ENCODE results near the gene GABRD. TPM values are rescaled to one million over a fixed set of nuclear protein-coding genes. Genes with fewer than 3 reads are reported as not detected.

Gene GABRD
- total and polyA plus RNA-seq, 2 donors from 2014 or later, result 0.63 to 1.1 TPM

GRCh38 chr1:2059290-2059953 lies 40.3 kb downstream of the GABRD start:
- Histone ChIP-seq H3K9me3 (ENCODE audit: control insufficient read depth in 2 of 3, insufficient read depth in 1 of 3, low read length in 3 of 3) (no peaks in the 10 kb centered on the region), H3K27me3 (ENCODE audit: control insufficient read depth, insufficient read depth, low read length) (no peaks in the 10 kb centered on the region), H3K27ac (ENCODE audit: low read depth in 2 of 2, low read length in 2 of 2) (no peak overlapping the region), H3K4me3 (ENCODE audit: low read length in 3 of 3) (no peak overlapping the region), H3K9ac (ENCODE audit: low read length in 3 of 3) (no peak overlapping the region), H3K36me3 (ENCODE audit: control insufficient read depth in 2 of 3, insufficient read depth in 3 of 3, low read length in 3 of 3) (peaks cover 0 to 10% (median 0%) of the 10 kb centered on the region in 3 donors), H3K4me1 (ENCODE audit: control insufficient read depth in 2 of 3, insufficient read depth in 2 of 3, low read depth in 1 of 3, low read length in 3 of 3) (no peaks in the 10 kb centered on the region)
- no peak for DNase-seq
- intact Hi-C loops (cut with DNase I), result no loop called here
- no peak for FAIRE-seq
- TF ChIP-seq CTCF (IDR thresholded peaks at IDR 0.05; ENCODE audit: borderline replicate concordance, extremely low read depth, insufficient read depth), result no peak

GRCh38 chr1:2060072-2060471 lies 40.9 kb downstream of the GABRD start:
- FAIRE-seq, result no peak
- H3K4me1 ChIP-seq (ENCODE audit: control insufficient read depth in 2 of 3, insufficient read depth in 2 of 3, low read depth in 1 of 3, low read length in 3 of 3), result no peaks in the 10 kb centered on the region
- TF ChIP-seq CTCF (IDR thresholded peaks at IDR 0.05; ENCODE audit: borderline replicate concordance, extremely low read depth, insufficient read depth), result no peak
- no peaks in the 10 kb centered on the region for H3K27me3 ChIP-seq (ENCODE audit: control insufficient read depth, insufficient read depth, low read length)
- intact Hi-C loops (cut with DNase I), result no loop called here
- no peak for DNase-seq
- H3K27ac ChIP-seq (ENCODE audit: low read depth in 2 of 2, low read length in 2 of 2), result no peak overlapping the region
- H3K9me3 ChIP-seq (ENCODE audit: control insufficient read depth in 2 of 3, insufficient read depth in 1 of 3, low read length in 3 of 3), result no peaks in the 10 kb centered on the region
- peaks cover 0 to 10% (median 0%) of the 10 kb centered on the region in 3 donors for H3K36me3 ChIP-seq (ENCODE audit: control insufficient read depth in 2 of 3, insufficient read depth in 3 of 3, low read length in 3 of 3)
- H3K4me3 ChIP-seq (ENCODE audit: low read length in 3 of 3), result no peak overlapping the region
- H3K9ac ChIP-seq (ENCODE audit: low read length in 3 of 3), result no peak overlapping the region

- intact Hi-C loops (cut with DNase I), result no loop called here
- TF ChIP-seq CTCF (IDR thresholded peaks at IDR 0.05; ENCODE audit: borderline replicate concordance, extremely low read depth, insufficient read depth), result no peak
- no peak overlapping the region for H3K27ac ChIP-seq (ENCODE audit: low read depth in 2 of 2, low read length in 2 of 2)
- no peak overlapping the region for H3K9ac ChIP-seq (ENCODE audit: low read length in 3 of 3)
- no peak overlapping the region for H3K4me3 ChIP-seq (ENCODE audit: low read length in 3 of 3)
- DNase-seq (no peak), FAIRE-seq (no peak)
- H3K9me3 ChIP-seq (ENCODE audit: control insufficient read depth in 2 of 3, insufficient read depth in 1 of 3, low read length in 3 of 3), result no peaks in the 10 kb centered on the region
- H3K4me1 ChIP-seq (ENCODE audit: control insufficient read depth in 2 of 3, insufficient read depth in 2 of 3, low read depth in 1 of 3, low read length in 3 of 3), result no peaks in the 10 kb centered on the region
- no peaks in the 10 kb centered on the region for H3K27me3 ChIP-seq (ENCODE audit: control insufficient read depth, insufficient read depth, low read length)
- peaks cover 0 to 10% (median 0%) of the 10 kb centered on the region in 3 donors for H3K36me3 ChIP-seq (ENCODE audit: control insufficient read depth in 2 of 3, insufficient read depth in 3 of 3, low read length in 3 of 3)
Observed at GRCh38 chr1:2060535-2060934, 41.4 kb downstream of the GABRD start.
